ENCODE results near the gene COL23A1. TPM values are rescaled to one million over a fixed set of nuclear protein-coding genes. Genes with fewer than 3 reads are reported as not detected.
A peak's percentile ranks its signal among the peaks of the same experiment; 100 is the strongest.
"Not testable (repeated sequence)": the region's sequence is repeated elsewhere in the genome, so short reads cannot be mapped to it uniquely, and the experiment has no call there.

Gene COL23A1
- polyA plus RNA-seq, 3 donors: 5.7 to 8.7 (median 7.7) TPM

DNA sequence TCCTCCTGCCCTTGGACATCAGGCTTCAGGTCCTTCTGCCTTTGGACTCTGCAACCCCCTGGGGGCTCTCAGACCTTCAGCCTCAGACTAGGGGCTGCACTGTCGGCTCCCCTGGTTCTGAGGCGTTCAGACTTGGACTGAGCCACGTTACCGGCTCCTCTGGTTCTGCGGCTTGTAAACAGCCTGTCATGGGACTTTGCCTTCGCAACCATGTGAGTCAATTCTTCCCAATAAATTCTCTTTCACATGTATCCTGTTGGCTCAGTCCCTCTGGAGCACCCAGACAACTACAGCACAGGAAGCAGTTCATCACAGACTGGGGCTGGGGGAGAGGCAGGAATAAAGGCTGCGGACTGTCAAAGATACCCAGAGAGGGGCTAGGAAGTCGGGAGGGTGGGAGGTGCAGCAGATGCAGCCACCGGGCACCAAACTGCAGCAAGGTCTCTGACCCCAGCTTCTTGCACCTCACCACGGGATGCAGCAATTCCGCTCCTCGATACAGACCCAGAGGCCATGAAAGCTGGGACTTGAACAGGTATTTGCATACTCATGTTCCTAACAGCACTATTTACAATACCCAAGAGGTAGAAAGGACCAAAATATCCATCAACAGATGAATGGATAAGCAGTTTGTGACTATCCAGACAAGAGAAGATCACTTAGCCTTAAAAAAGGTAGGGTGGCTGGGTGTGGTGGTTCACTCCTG lies 100.8 kb downstream of the COL23A1 start:
- no peak for DNase-seq (ENCODE audit: extremely low read depth in 1 of 11, low read depth in 9 of 11, low spot score in 4 of 11)

DNA sequence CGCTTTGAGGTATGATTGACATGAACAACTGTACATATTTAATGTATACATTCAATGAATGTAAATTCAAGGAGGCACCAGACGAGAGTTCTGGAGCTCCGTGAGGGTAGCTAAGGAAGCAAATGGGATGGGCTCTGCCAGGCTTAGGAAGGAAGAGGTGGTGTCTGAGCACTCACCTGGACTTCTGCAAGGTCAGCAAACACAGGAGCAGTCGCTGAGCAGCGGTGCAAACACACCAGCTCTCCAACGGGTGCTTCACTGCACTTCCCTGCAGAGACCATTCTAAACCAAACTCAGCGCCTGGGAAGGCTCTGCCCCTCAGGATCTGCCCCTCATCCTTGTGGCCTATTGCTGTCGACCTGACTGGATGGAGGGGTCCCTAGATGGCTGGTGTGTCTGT lies 101.5 kb downstream of the COL23A1 start:
- no peak for DNase-seq (ENCODE audit: extremely low read depth in 1 of 11, low read depth in 9 of 11, low spot score in 4 of 11)

DNA sequence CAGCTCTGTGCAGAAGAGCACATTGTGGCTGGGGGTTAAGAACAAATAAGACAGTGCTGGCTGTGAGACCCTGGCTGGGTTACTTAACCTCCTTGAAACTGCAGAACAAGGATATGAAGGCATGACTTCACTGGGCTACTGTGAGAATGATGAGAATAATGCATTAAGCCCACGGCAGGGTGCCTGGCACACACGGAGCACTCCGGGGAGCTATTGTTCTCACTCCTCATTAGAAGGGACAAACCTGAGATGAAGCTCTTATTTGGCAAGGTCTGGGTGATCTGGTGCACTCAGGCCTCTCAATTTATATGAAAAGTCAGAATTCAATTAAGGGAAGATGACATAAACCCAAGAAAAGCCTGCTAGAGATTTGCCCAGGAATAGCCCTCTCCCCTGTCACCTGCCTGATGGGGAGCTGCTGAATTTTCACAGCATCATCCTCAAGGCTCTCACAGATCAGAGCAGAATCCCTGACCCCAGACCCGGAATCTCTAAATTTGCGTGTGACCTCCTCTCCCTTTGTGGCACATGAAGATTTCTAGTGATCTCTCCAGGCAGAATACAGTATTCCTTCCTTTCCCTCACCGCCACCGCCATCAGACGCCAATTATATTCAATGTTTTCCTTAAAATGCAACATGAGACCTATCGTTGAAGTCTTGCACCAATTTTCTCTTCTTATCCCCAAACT lies 102.1 kb downstream of the COL23A1 start:
- DNase-seq (ENCODE audit: extremely low read depth in 1 of 11, low read depth in 9 of 11, low spot score in 4 of 11): no peak

DNA sequence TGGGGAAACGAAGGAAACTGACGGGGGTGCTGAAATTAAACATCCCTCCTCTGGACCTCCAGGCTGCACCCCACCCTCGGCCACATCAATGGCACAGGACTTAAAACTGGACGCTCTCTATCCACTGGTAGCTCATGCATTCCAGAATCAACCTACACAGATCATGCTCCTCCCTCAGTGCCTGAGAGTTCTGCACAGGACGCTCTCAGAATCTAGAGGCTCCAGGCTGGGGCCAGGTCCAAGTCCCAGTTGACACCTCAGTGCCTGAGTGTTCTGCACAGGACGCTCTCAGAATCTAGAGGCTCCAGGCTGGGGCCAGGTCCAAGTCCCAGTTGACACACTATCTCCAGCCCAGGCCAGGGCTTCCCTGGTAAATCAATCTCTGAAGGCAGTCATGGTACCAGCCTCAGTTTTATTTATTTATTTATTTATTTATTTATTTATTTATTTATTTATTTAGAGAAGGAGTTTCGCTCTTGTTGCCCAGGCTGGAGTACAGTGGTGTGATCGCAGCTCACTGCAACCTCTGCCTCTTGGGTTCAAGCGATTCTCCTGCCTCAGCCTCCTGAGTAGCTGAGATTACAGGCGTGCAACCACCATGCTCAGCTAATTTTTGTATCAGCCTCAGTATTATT lies 103.2 kb downstream of the COL23A1 start:
- not testable (repeated sequence) for DNase-seq (ENCODE audit: extremely low read depth in 1 of 11, low read depth in 9 of 11, low spot score in 4 of 11)

DNA sequence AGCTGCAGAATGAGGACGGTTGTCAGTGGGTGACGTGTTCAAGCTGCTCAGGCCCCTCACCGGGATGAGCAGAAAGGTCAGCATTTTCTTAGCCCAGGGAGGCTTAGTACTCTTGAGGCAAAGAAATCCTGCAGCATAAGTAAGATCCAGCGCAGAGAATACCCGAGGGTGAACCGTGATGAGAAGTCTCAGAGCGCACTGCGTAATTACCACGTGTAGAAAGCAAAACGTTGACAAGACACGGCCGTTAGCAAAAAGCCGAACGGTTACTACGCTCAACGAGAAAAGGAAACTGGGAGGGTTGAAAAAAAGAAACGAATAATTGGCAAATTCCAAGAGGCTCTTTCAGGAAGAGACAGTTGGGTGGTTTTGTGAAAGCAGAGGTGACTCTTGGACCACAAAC lies 104.0 kb downstream of the COL23A1 start:
- DNase-seq (ENCODE audit: extremely low read depth in 1 of 11, low read depth in 9 of 11, low spot score in 4 of 11): peak in 1 of 11 donors; percentile 20

DNA sequence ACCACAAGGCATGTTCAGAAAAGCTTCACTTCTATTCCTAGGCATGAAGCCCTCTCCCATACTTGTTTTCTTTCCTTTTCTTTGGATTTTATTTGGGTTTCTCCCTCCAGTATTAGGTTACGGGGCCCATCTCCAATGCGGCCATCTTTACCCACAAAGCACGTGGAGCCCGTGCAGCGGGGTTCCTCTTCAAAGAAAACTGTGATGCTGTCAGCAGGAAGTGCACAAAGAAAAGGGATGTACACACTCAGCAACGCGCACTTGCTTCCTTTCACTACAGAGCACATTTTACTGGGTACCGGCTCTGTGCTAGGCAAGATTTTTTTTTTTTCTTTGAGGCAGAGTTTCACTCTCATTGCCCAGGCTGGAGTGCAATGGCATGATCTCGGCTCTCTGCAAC lies 106.6 kb downstream of the COL23A1 start:
- DNase-seq (ENCODE audit: extremely low read depth in 1 of 11, low read depth in 9 of 11, low spot score in 4 of 11): no peak

DNA sequence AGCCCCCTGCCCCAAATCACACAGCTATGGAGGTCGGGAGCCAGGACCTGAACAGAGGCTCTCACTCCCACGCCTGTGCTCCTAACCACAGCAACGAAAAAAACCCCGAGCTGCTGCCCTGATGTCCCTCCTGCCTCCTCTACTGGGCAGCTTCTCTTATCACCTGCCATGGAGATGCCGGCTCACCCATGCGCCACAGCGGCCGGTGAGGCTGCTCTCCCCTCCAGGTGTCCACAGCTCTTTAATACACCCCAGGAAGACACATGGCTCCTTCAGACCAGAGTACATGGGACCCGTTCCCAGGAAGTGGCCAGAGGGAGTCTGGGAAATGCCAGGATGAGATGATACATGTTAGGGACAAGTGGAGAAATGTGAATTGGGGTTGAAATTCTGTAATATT lies 110.9 kb downstream of the COL23A1 start:
- DNase-seq (ENCODE audit: extremely low read depth in 1 of 11, low read depth in 9 of 11, low spot score in 4 of 11): no peak

DNA sequence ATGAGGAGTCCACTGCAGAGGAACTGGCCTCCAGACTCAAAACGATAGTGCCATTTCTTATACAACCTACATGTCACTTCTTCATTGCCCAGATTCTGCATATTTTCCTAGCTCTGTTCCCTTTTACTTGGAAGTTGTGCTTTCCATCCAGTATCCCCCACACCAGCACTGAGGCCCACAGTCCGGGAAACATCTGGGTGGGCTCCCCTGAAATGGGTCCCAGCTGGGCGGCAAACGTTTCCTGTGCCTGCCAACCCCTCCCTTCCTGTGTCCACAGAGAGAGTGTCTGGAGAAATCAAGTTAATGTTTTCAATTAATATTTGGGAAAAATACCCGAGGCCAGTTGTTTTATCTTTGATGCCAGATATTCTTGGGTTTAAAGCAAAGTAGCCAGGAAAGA lies 111.8 kb downstream of the COL23A1 start:
- DNase-seq (ENCODE audit: extremely low read depth in 1 of 11, low read depth in 9 of 11, low spot score in 4 of 11): no peak

DNA sequence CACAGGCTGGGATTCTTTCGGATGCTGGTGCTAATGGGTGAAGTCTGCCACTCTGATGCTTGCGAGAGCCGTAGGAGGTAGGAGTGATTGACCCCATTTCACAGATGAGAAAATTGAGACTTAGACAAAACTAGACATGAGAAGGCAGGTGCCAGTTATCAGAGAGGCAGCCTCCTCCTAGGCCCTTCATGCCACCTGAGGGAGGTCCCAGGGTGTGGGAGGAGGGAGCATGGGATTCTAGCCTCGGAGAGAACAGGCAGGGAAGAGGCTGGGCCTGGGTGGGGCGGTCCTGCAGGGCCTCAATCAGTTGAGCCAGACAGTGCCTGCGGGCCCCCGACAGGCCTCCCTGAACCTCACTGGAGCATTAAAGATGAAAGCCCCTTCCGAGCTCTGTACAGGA lies 112.4 kb downstream of the COL23A1 start:
- no peak for DNase-seq (ENCODE audit: extremely low read depth in 1 of 11, low read depth in 9 of 11, low spot score in 4 of 11)

DNA sequence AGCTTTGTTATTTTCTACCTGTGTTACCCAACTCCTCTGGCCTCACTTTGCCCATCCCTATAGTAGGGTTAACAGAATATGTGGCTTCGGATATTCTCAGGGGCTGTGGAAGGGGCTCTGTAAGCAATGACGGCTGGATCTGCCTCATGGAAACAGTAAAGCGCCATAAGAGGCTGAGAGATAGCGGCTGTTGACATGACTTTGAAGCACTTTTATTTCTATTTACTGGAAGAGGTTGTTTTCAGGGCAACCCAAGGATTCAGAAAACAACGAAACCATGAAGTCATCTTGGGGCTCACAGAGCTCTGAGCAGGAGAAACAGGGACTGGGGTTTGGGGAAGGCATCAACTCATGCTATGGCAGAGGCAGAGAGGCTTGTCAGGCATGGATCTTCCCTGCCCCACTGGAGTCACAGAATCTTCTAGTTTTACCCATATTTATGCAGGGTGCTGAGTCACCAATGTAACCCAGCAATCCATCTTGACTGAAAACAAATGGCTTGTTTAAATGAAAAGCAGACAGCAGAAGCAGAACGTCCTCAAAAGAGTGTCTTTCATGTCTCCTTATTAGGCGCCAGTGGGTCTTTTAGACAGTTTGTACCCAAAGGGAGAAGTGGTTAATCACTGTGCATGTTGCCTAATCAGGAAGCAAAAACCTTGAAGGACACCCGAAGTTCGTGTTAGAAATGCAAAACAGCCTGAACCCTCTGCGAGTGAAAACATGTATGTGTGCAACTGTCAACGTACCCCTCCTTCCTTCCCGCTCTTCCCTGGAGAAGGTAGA lies 113.0 kb downstream of the COL23A1 start:
- DNase-seq (ENCODE audit: extremely low read depth in 1 of 11, low read depth in 9 of 11, low spot score in 4 of 11): peak in 6 of 11 donors; percentile 44 to 62 (median 54)

DNA sequence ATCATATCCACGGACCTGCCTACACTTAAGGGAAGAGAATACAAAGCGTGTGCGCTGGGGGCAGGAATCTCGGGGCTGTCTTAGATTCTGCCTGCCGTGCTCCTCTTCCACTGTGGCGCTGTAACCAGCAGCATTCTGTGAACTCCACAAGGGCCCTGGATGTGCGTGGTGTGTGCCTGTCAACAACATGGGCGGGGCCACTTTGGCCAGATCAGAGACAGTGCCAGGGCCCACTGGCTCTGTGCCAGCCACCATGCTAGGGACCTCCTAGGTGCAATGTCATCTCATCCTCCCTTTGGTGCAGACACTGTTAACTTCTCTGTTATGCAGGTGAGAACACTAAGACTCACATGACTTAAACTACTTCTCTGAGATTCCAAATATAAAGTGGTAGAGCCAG lies 113.7 kb downstream of the COL23A1 start:
- no peak for DNase-seq (ENCODE audit: extremely low read depth in 1 of 11, low read depth in 9 of 11, low spot score in 4 of 11)

DNA sequence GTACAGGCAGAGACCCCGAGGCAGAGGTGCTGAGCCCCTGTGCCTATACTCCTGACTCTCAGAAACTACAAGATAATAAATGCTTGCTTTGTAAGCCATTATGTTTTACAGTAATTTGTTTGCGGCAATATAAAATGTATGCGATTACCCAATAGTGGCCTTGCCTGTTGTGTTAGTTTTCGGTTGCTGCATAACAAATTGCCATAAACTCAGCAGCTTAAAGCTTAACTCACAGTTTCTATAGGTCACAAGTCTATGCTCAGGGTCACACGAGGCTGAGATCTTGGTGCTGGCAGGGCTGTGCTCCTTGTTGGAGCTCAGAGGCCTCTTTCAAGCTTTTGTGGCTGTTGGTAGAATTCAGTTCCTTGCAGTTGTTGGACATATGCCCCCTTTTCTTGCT lies 114.8 kb downstream of the COL23A1 start:
- DNase-seq (ENCODE audit: extremely low read depth in 1 of 11, low read depth in 9 of 11, low spot score in 4 of 11): no peak

DNA sequence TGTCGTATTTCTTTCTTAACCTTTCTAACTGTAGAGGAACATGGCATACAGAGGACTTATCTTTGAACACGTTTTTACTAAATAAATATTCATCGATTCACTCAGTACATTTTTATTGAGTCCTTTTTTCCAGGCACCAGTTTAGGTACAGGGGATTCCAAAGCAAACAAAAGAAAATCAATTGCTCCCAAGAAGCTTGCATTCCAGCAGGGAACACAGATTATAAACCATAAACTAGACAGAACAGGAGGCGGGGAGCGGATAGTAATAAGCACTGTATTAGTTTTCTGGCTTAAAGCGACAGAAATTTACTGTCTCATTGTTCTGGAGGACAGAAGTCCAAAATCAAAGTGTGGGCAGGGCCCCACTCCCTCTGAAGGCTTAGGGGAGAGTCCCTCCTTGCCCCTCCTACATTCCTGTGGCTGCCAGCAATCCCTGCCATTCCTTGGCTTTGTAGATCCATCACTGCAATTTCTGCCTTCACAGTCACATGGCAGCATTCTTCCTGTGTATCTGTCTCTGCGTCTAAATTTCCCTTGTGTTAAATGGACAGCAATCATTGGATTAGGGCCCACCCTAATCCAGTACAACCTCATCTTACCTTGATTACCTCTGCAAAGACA lies 115.5 kb downstream of the COL23A1 start:
- no peak for DNase-seq (ENCODE audit: extremely low read depth in 1 of 11, low read depth in 9 of 11, low spot score in 4 of 11)

DNA sequence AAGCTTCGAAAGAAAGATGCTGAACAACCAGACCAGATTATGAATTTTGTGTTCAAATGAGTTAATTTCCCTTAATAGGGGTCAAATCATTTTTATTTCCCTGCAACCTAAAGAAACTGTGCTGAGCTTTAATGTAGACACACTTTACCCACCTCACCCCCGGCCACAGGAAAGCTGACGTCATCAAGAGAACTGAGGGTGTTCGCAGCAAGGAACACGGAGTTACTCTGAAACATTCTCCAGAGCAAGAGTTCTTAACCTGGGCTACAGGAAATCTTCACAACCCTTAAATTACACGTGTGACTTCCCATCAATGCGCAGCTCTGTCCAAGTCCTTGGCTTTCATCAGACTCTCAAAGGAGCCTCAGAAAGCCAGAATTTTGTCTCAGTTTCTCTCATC lies 116.3 kb downstream of the COL23A1 start:
- DNase-seq (ENCODE audit: extremely low read depth in 1 of 11, low read depth in 9 of 11, low spot score in 4 of 11): no peak

DNA sequence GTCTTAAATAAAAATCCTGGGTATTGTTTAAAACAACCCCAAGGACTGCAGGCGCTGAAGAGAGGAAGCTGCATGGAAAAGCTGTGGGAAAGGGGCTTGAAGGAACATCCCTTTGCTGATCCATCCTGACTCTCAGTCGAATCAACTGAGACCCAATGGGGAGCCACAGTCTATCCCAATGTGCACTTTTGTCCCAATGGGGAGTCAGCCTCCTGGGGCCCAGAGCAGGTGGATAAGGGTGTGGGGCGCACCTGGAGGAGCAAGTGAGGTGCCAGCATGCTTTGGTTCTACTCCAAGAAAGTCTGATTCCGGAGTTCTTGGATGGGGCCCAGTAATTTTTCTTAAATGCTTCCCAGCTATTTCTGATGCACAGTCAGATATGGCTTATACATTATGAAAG lies 118.1 kb downstream of the COL23A1 start:
- DNase-seq (ENCODE audit: extremely low read depth in 1 of 11, low read depth in 9 of 11, low spot score in 4 of 11): no peak

DNA sequence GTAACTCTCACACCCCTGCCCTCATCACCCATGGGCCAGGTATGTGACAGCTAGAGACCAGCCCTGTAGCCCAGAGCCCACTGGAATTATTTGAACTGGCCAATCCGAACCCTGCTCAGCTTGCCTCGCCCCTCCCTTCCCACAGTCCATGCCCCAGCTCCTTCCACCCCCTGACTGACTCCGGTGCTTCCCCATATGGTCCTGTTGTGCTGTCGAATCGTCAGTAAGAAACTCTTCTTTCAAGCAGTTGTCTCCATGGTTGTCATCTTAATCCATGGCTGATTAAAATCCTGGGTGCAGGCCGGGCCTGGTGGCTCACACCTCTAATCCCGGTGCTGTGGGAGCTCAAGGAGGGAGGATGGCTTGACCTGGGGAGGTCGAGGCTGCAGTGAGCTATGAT lies 118.5 kb downstream of the COL23A1 start:
- no peak for DNase-seq (ENCODE audit: extremely low read depth in 1 of 11, low read depth in 9 of 11, low spot score in 4 of 11)

DNA sequence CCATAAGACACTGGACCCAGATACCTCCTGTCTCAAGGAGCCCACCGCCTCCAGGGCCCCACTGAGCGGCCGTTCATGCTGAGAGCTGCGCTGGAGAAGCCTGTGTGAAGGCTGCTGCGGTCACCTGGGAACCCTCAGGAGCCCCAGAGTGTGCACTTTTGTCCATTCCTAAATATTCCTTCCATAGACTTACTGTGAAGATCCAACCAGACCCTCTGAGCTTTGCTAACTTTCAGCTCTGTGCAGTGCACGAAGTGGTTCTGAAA lies 119.5 kb downstream of the COL23A1 start:
- DNase-seq (ENCODE audit: extremely low read depth in 1 of 11, low read depth in 9 of 11, low spot score in 4 of 11): no peak

DNA sequence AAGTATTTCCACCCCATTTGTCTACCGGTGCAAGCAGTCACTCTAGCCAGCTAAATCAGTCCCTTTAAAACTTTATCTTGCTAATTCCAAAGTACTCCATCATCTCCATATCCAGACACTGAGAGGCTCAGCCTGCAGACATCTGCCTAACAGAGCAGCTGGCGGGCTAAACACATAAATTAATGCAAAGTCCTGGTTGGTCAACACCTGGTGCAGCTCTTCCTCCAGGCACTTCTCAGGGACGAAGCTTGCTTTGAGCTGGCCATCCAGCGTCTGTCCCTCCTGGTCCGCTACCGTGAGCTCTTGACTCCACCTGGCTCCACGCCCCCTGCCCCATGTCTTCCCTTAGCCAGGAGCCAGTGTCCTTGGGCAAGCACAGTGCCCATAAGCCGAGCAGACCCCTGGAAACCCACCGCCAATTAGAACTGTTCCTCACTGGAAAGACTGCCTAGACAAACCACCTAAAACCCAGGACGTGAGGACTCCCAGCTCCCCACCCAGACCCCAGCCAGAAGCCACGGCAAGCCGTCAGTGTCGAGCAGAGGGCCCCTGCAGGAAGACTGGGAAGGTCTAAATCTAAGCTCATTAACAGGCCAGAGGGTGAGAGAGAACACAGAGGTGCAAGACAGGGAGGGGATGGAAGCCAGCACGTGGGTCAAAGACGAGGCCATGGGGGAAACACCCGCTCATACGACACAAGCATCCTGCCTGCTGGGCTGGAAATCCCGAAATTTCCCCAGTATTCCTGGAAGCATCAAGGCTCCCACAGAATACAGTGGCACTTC lies 120.0 kb downstream of the COL23A1 start:
- DNase-seq (ENCODE audit: extremely low read depth in 1 of 11, low read depth in 9 of 11, low spot score in 4 of 11): no peak
